Epidermal melanocyte (primary cell): ENCODE results near the gene CIDEB.

ENCODE experiments used
- DNase-seq: peaks from one replicate; pipeline ENCODE4 v3.0.0; 2011; ENCODE audit warnings: low spot score; ENCODE audit not compliant: insufficient read length

CIDEB gene

GRCh38 chr14:24291446-24292117, 16.2 kb downstream of the CIDEB start:
- no peak for DNase-seq

DNA sequence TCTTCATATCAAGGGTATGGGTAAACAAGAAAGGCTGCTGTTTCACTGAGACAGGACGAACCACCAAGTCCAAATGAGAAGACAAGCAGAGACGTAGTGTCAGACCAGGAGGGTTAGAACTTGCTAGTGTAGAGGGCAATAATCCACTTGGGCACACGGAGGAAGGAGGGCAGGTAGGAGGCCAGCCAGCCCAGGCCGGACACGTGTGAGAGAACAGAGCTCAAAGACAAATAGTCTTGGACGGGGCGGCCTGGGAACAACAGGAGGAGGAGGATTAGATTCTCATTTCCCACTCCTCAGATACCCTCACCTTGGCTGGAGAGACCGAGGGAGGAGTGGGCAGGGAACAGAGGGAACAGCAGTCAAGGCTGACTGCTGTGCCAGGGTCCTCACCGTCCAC, 17.0 kb downstream of the CIDEB start:
- no peak for DNase-seq

DNA sequence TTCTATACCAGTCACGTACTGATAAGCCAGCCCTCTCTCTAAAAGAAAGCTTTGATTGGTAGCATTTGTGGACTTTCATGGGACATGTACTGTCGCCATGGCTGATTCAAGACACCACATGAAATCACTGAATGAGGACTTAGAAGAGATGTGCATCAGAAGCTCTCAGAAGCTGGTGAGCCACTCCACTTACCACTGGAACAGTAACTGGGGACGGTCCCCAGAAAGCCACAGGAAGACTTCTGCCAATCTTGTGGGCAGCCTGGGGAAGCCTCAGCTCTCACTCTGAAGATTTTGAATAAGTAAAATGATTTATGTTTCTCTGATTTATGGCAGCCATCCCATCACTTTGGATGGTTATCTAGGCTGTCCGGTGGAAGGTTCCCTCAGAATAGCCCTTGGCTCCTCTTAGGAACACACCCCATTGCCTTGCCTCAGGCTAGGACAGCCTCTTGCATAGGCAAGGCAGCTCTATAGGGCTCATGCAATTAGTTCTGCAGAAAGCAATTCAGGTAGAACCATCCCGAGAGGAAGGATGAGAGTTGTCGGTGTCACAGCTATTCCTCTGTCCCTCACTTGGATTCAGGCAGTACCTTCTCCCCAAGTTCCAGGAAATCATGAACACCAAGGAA, 18.0 kb downstream of the CIDEB start:
- DNase-seq, result no peak

DNA sequence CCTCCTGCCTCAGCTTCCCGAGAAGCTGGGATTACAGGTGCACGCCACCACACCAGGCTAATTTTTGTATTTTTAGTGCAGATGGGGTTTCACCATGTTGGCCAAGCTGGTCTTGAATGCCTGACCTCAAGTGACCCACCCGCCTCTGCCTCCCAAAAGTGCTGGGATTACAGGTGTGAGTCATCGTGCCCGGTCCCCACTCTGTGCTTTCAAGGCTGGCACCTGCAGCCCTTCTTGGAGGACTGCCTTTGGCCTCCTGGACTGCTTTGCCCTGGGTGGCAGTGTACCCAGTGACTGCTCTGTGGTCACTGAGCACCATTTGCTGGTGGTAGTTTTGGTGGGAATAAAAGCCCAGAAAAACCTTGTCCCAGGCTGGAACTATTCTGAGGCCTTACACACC, 20.8 kb downstream of the CIDEB start:
- DNase-seq, result no peak

GRCh38 chr14:24285351-24285750, 22.4 kb downstream of the CIDEB start:
- no peak for DNase-seq

DNA sequence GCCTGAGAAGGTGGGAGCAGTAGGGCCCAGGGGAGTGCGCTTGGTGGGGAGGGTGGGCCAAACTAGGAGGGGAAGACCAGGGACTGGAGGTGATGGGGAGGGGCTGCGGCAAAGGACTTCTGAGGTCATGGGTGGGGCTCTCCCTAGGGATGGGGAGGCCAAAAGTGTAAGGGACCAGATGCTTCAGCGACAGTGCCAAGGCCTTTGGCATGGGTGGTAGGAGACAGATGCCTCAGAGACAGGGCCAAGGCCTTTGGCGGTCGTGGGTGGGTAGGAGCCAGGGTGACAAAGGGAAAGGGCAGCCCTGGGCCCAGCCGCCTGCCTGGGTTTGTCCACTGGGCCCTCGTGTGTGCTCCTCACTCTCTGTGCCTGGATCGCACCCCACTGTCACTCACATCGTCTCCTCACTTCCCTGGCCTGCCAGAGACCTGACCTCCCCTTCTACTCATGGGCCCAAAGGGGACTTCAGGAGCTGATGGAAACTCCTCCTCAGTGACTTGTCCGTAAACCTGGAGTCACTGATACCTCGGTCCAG, 23.2 kb downstream of the CIDEB start:
- no peak for DNase-seq

DNA sequence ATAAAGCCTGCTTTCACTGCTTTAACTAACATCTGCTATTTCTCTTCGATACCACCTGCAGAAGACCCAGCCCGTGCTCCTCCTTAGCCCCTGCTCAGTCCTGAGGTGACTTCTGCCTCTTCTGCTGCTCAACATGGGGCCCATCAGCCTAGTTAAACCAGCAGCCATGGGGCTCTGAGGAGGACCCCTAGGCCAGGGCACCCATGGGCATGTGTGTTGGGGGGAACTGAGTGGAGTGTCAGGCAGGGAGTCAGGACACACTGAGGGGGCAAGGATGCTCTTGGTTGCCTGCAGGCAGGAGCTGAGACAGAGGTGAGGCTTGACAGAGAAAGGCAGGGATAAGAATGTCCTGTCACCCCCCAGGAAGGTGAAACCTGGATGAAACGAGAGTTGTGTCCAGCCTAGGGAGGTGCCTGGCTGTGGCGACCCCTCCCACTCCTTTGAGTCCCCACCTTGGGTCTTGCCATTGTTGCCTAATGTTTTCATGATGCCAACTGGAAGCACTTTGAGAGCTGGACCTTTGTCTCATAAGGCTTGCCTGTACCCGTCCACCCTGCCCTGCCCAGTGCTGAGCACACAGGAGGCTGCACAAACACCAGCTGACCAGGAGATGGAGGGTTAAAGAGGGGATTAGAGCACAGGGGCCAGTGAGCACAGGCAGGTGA, 23.8 kb downstream of the CIDEB start:
- no peak for DNase-seq

DNA sequence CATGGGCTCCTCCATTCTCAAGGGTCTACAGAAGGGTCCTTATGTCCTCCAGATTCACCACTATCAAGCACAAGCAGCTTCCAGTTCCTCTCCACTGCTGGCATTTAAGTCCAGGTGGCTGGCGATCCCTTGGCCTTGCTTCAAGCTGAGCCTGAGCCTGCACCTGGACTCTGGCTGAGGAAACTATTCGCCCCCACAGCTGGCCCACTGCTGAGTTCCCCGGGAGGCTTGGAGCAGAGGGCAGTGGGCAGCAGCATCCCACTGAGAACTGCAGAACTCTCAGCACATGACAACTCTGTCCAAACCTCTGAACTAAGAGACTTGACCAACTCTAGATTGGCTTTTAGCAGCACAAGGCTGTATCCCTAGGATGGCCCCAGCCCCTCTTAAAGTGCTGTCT, 25.0 kb downstream of the CIDEB start:
- DNase-seq, result no peak

- DNase-seq, result no peak
Measured at GRCh38 chr14:24281636-24282035, 26.1 kb downstream of the CIDEB start.

DNA sequence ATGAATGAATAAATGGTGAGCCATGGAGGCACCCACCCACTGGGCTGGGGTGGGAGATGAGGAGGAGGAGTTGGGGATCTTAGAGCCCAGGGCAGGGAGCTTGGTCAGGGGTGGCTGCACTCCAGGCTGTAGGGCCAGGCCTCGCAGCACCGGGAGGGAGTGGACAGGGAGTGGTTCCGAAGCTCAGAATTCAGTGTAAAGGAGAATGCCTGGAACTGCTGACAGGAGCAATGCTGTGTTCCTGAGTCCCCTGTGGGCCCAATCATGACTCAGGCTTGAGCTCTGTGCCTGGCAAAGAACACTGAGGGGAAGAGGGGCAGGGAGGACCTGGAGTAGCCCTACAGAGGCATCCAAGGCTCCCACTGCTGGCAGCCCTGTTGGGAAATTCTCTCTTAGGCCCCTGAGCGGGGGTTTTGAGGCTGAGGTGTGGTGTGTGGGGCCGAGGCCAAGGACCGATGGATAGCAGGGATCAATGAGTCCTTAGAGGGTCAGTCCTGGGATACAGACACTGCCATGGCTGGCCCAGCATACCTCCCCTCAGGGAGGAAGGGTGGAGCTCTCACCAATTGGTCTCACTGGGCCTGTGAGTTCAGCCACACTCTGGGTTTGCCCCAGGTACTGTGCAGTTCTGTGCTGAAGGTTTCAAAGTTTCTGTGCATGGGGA, 26.8 kb downstream of the CIDEB start:
- no peak for DNase-seq

GRCh38 chr14:24279301-24280186, 28.2 kb downstream of the CIDEB start:
- DNase-seq, result no peak

GRCh38 chr14:24278424-24278823, 29.4 kb downstream of the CIDEB start:
- no peak for DNase-seq

DNA sequence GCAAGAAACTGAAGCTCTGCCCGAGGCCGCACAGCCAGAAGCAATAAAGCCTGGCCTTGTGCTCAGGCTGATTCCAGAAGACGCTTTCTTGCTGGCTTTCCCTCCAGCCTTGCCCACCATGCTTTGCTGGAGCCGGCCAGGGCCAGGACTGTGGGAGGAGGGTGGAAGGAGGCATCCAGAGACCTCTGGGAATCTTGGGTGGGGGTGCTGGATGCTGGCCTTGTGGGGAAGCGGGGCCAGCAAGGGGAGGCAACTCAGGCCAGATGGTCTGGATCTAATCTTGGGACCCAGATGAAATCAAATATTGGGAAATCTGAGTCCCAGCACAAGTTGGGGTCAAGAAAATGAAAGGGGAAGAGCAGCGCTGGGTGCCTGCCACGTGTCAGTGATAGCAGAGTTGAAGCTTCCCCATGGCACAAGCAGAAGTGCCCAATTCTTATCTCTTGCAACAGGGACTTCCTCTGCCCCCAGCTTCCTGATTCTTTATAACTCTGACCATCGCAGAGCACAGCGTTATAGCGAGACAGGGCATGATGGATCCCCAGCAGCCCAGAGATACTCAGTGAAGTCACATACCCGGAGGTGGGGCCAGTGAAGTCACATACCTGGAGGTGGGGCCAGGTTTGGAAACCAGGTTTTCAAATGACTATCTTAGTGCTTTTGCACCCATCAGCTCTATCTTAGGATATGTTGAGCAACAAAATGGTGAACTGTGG, 30.0 kb downstream of the CIDEB start:
- no peak for DNase-seq

- DNase-seq, result no peak
Measured at GRCh38 chr14:24277071-24277470, 30.7 kb downstream of the CIDEB start.

DNA sequence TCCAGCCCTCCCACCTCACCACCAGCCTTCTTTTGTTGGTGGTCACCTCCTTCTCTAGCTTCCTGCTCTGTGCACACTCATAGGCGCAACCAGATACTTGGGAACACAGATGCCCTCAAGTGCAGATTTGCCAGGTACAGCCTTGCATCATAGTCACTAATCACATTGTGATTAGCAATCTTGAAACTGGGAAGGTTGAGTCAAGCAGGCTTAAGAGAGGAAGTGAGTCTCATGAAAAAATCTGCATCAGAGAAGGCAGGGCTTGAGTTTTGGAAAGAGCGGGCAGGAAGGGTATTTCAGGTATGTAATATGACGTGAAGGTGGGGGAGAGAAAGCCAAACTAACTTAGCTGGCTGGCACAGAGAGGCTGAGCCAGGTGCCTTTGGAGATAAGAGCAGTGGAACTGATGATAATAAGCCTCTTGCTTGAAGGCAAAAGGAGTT, 33.7 kb downstream of the CIDEB start:
- DNase-seq, result no peak

- no peak for DNase-seq
Measured at GRCh38 chr14:24273422-24273998, 34.3 kb downstream of the CIDEB start.

DNA sequence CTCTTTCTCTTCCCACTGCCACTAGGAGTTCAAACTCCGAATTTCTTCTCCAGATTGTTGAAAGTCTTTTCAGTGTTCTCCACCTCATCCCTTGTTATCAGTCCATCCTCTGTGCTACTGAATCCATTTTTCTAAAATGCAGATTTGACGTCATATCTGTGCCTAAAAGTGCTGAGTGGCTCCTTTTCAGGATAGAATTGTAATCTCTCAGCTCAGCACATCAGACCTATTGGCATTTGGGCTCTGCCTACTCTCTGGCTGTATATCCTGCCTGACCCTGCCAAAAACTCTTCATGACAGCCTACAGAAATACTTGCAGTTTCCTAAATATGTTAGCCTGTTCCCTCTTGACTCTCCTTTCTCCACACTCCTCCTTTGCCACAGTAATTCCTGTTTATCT, 35.3 kb downstream of the CIDEB start:
- no peak for DNase-seq

GRCh38 chr14:24271834-24272263, 35.9 kb downstream of the CIDEB start:
- DNase-seq, result no peak

DNA sequence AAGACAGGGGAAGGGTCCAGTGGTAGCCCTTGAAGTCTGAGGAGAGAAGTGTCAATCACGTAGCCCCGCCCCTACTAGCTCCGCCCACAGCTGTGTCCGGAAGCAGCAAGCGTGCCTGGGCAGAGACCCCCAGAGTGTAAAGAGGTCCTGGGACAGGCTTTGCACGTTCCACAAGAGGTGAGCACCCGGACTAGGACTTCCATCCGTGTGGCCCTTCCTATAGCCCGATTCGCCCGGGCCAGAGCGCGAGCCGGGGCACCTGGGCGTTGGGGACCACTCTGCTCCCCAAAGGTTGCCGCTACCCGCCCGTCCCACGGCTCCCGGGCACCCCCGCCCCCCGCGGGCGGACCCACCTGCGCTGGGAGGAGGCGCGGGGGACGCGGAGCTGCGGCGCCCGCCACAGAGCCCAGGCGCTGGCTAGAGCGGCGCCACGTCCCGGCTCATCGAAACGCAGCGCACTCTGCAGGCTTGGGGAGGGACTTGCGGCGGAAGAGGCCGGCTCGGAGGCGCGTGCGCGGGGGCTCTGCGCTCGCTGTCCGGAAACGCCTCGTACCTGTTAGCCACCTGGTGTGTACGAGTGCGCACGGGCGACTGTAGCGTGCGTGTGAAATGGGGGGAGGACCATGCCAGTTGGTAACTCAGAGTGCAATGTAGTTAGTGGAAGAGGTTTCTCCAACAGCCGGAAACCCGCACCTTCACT, 36.5 kb downstream of the CIDEB start, which contains the start of gene RABGGTA:
TSS of gene RABGGTA (minus strand) at position 464 of the 700 bp plus-strand sequence. CDS start 482 bp downstream, outside the sequence.
- peak; percentile 94 for DNase-seq
